HFF-Myc (cell line): ENCODE results near the gene GPR61.

Experiments used
- DNase-seq: peaks from one replicate; pipeline ENCODE4 v3.0.0-alpha.2; 2011; ENCODE audit warnings: low read depth; ENCODE audit errors: extremely low read depth
- H3K4me3 ChIP-seq: replicated peaks from 2 replicates; pipeline ENCODE4 v1.5.1; 2011; ENCODE audit warnings: low read depth, mild to moderate bottlenecking, control low read depth, low read length
- CTCF ChIP-seq: IDR thresholded peaks from 2 replicates; pipeline ENCODE4 v1.5.1; 2012; ENCODE audit warnings: mild to moderate bottlenecking, low read depth, low read length, control low read depth; ENCODE audit errors: missing control alignments

The GPR61 gene

GRCh38 chr1:109539676-109540075 lies at the start of gene GPR61:
TSS of gene GPR61 (plus strand) at chr1:109539872. CDS start at chr1:109543023, 3,151 bp downstream.
- no peak for DNase-seq
- H3K4me3 ChIP-seq: no peak within 1 kb of the TSS
- TF ChIP-seq CTCF: no peak

- peak; percentile 89 for TF ChIP-seq CTCF
- no peak for DNase-seq
- H3K4me3 ChIP-seq: no peak overlapping the region
Measured at GRCh38 chr1:109490029-109490933, 49.4 kb upstream of the GPR61 start.

GRCh38 chr1:109490934-109491302 lies 48.8 kb upstream of the GPR61 start:
- TF ChIP-seq CTCF: no peak
- DNase-seq: no peak
- H3K4me3 ChIP-seq: no peak overlapping the region

GRCh38 chr1:109491372-109491771 lies 48.3 kb upstream of the GPR61 start:
- no peak for TF ChIP-seq CTCF
- no peak for DNase-seq
- no peak overlapping the region for H3K4me3 ChIP-seq

- no peak for DNase-seq
- no peak overlapping the region for H3K4me3 ChIP-seq
- TF ChIP-seq CTCF: no peak
Measured at GRCh38 chr1:109492779-109493178, 46.9 kb upstream of the GPR61 start.

GRCh38 chr1:109493227-109493626 lies 46.4 kb upstream of the GPR61 start:
- no peak for DNase-seq
- peak overlapping the region; percentile 70 for H3K4me3 ChIP-seq
- TF ChIP-seq CTCF: no peak
